HG02852 (cell line): ENCODE results near the gene ZNF365.
"Not testable (repeated sequence)": the region's sequence is repeated elsewhere in the genome, so short reads cannot be mapped to it uniquely, and the experiment has no call there.

Experiments used
- ATAC-seq: cut with Tn5 transposase; IDR thresholded peaks from one replicate; pipeline ENCODE4 v1.9.1; 2021; ENCODE audit warnings: mild to moderate bottlenecking, moderate library complexity; ENCODE audit not compliant: unreplicated experiment

ZNF365 gene

GRCh38 chr10:62410934-62411333 is 36.8 kb downstream of the ZNF365 start:
- ATAC-seq, result not testable (repeated sequence)

- no peak for ATAC-seq
These were observed 38.9 kb downstream of the ZNF365 start for GRCh38 chr10:62413048-62413447.

GRCh38 chr10:62413652-62414051 is 39.5 kb downstream of the ZNF365 start:
- no peak for ATAC-seq

DNA sequence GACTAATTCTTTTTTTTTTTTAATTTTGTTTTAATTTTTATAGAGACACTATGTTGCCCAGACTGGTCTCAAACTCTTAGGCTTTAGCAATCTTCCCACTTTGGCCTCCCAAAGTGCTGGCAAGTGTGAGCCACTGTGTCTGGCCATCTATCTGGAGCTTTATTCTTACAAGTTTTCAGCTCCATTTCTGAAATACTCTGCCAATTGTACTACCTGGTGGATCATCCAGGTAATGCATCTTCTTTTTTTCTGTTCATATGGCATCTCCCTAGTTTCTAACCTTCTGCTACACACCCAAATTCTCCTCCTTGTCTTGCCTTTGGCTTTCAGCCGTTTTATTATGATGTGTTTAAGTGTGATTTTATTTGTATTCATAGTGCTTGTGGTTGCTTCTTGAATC is 40.2 kb downstream of the ZNF365 start:
- ATAC-seq, result no peak

- ATAC-seq, result no peak
These were observed 48.0 kb downstream of the ZNF365 start for GRCh38 chr10:62422068-62422590.

- ATAC-seq, result no peak
These were observed 49.9 kb downstream of the ZNF365 start for GRCh38 chr10:62424026-62424425.

- no peak for ATAC-seq
These were observed 51.9 kb downstream of the ZNF365 start for GRCh38 chr10:62426086-62426485.

GRCh38 chr10:62426600-62426999 is 52.4 kb downstream of the ZNF365 start:
- no peak for ATAC-seq

DNA sequence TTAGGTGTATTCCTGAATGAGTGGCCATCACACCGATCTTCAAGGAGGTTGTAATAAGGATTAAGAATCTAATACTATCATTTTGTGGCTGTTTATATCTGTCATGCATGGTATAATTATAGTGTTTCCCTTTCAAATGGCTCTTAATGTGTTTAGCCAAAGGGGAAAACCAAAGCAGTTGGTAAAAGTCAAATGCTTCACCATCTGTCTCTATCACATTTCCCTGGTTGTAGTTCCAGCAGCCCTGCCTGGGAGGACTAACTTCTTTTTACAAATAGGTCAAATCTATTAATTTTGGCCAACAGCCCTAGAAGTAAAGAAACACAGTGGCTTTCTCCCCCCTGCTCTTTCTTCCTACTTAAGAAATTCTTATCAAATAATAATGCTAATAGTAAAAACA is 56.7 kb downstream of the ZNF365 start:
- ATAC-seq, result no peak

DNA sequence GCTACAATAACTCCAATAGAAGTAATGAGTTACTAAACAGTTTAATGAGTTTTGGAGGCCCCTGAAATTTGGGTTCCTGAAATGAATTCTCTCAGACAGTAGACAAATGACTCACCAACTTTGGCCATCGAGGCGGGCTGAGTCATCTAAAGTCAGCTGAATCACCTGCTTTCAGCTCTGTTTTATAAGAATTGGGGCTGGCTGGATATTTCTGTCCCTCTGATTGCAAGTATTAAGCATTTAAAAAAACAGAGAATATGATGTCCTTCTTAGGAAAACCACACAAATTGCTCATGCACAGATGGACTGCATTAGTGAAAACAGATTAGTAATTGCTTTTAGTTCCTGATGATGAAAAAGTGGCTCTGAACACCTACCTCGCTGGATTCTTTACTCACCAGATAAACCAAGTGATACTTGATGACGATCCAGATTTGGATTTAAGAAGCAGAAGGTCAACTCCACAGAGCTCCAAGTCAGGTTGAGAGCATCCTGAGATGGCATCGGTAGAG is 59.1 kb downstream of the ZNF365 start:
- ATAC-seq, result peak; percentile 89

- ATAC-seq, result no peak
These were observed 59.7 kb downstream of the ZNF365 start for GRCh38 chr10:62433901-62434300.

- ATAC-seq, result no peak
These were observed 63.5 kb downstream of the ZNF365 start for GRCh38 chr10:62437696-62438095.

DNA sequence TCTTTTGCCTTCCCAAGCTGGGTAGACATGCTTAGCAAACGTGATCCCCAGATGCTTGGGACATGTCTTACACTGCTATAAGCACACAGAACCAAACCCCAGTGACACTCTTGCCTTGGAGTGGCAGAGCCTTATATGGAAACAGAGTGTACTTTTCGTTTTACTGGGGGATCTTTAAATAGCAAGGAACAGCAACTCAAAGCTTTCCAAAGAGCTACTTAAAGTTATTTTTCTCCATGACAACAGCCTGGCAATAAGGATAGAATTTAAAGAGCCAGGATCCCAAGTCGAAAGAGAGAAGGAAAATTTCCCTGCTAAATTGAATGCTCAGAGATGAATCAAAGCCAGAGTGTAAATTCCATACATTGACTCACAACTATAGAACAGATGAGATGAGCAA is 67.8 kb downstream of the ZNF365 start:
- ATAC-seq, result no peak

DNA sequence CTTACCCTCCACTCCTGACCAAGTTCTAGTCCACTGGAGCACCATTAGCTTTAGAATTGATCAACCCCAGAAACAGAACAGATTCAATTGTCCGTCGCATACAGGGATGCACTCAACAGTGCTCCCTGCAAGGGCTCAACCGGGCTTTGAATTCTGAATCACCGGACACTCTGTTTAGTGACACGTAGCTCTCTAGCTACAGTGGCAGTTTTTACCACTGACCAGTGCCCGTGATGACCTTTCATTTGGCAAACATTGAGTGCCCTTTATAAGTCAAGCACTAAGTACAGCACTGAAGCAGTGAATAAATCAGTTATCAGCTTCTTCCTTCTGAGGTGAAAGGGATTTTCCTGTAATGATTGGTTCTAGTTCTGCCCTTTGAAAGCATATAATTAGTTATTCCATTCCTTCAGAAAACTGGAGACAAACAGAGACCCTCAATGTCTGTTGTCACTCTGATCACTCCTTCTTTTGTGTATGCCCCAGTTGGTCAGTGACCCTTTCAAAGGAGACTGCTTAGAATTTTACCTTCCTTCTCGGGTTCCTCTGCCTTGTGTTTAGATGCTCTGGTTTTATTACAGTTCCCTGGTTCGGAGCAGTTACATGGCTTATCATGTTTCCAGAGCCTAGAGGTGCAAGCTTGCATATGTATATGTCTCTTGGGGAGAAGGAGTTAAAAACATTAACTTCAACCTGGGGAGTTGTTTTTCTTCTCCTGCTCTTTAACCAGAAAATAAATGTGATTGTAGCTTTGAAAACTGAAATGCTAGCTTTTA is 68.9 kb downstream of the ZNF365 start:
- no peak for ATAC-seq

- no peak for ATAC-seq
These were observed 69.7 kb downstream of the ZNF365 start for GRCh38 chr10:62443866-62444265.

DNA sequence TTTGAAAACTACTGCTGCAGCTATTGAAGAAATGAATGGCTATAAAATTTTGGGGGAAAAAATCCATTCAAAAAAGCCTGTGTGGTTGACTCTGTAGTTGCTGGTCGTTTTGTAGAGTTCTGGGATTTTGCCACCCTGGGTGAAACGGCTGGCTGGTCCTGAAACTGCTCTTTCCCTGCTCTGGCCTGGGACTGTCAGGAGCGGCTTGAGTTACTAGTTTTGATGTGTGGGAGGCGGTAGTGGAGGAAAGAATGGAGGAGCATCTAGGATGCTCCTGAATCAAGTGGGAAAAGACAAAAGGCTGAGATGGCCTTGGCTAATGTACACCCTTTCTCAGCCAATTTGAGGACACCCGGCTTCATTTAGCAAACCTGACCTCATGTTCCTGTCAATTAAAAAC is 72.5 kb downstream of the ZNF365 start:
- ATAC-seq, result no peak

DNA sequence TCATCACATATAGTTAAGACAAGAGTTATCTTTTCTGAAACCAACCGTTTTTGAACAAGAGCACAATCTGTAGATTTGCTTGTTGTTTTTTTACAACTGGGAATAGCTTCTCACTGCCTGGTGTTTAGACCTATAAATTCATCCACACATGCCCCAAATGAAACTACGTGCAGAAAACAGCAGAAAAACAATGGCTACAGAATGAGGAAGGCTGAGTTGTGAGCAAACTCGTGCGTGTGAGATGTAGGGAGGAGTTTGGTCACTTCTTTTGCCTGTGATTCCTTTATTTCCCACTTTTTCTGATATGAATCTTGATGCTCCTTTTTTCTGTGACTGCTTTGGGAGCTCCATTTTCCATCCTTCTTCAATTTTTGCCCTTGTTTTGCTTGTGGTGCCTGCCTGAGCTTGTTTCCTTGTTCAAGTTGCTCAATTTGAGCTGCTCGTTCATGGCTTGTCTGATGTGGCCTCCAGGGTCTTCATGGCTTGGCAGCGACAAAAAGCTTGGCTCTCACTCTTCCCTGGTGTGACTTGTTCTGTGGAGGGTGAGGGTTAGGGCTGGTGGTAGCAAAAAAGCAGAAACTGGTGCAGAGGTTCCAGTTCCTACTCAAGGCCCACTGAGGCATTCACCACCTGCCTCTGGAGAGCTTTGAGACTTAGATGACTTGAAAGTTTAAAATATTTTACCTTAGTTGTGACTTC is 76.9 kb downstream of the ZNF365 start:
- ATAC-seq, result no peak

DNA sequence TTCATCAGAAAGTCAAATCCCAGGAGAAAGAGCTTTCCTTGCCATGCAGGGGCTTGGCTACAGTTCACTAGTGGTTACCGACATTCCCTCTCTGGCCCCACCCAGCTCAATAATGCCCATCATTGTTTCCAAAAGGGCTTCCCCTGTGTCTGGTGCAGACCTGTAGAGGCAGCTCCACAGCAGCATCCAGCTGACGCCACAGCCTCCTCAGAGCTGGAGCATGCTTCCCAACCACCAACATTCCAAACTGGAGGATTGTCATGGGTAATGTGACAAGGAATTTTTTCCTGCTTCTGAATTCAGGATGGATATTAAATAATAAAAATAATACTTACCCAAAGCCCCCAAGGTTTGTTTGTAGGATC is 77.4 kb downstream of the ZNF365 start:
- ATAC-seq, result no peak
